Right atrium auricular region (tissue), 2 donors: ENCODE data around the gene MDH1B. TPM values are rescaled to one million over a fixed set of nuclear protein-coding genes. Genes with fewer than 3 reads are reported as not detected.

ENCODE experiments used
- DNase-seq: peaks from one replicate; pipeline ENCODE4 v3.0.0-alpha.2; 2019; ENCODE audit warnings: low spot score
- H3K27ac ChIP-seq, 2 donors: fragments of 200-600 bp; sonication (generic); 1 replicate in 1 of 2; 2 replicates in 1 of 2; pipeline ENCODE4 v1.5.1; 2016 to 2019
- H3K27me3 ChIP-seq, 2 donors: fragments of 200-600 bp; sonication (generic); one replicate each; pipeline versions ENCODE4 v1.5.1 to v1.6.0; 2017 to 2019
- H3K36me3 ChIP-seq: fragments of 200-600 bp; sonication (generic); one replicate; pipeline ENCODE4 v1.5.1; 2016
- H3K4me1 ChIP-seq, 2 donors: fragments of 200-600 bp; sonication (generic); one replicate each; pipeline versions ENCODE4 v1.5.1 to v1.6.0; 2017 to 2019
- H3K4me3 ChIP-seq, 2 donors: fragments of 200-600 bp; sonication (generic); 1 replicate in 1 of 2; 2 replicates in 1 of 2; pipeline ENCODE4 v1.5.1; 2017 to 2019; ENCODE audit warnings: mild to moderate bottlenecking in 1 of 2, moderate library complexity in 1 of 2
- H3K9me3 ChIP-seq, 2 donors: fragments of 200-600 bp; sonication (generic); one replicate each; pipeline ENCODE4 v1.5.1; 2019
- microRNA-seq, 2 donors: library from miRNA; unstranded; fragments of <30 nt; microRNA quantifications; one replicate each; pipeline ENCODE4, GENCODE V29; 2016 to 2017; ENCODE audit warnings: borderline number of aligned reads in 2 of 2, borderline replicate concordance in 1 of 2
- total RNA-seq, 2 donors: library from RNA; depleted of rRNA; stranded (reverse); fragments of >200 nt; gene quantifications; one replicate each; pipeline ENCODE4 v1.1.0, GENCODE V29; 2016
- TF ChIP-seq, protein P1 (sequence below), 2 donors: fragments of 200-600 bp; sonication (generic); IDR thresholded peaks; one replicate each; pipeline ENCODE4 v1.5.1; 2019; ENCODE audit warnings: antibody characterized with exemption in 2 of 2

MDH1B gene
- total RNA-seq, 2 donors from 2014 or later: 0.33 to 1.1 TPM

- TF ChIP-seq, protein P1, sequence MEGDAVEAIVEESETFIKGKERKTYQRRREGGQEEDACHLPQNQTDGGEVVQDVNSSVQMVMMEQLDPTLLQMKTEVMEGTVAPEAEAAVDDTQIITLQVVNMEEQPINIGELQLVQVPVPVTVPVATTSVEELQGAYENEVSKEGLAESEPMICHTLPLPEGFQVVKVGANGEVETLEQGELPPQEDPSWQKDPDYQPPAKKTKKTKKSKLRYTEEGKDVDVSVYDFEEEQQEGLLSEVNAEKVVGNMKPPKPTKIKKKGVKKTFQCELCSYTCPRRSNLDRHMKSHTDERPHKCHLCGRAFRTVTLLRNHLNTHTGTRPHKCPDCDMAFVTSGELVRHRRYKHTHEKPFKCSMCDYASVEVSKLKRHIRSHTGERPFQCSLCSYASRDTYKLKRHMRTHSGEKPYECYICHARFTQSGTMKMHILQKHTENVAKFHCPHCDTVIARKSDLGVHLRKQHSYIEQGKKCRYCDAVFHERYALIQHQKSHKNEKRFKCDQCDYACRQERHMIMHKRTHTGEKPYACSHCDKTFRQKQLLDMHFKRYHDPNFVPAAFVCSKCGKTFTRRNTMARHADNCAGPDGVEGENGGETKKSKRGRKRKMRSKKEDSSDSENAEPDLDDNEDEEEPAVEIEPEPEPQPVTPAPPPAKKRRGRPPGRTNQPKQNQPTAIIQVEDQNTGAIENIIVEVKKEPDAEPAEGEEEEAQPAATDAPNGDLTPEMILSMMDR (IDR thresholded peaks at IDR 0.05): no peak
- no peak for DNase-seq
- no peaks in the 10 kb centered on the region for H3K9me3 ChIP-seq
- no peak overlapping the region for H3K27ac ChIP-seq
- no peaks in the 10 kb centered on the region for H3K4me1 ChIP-seq
- H3K36me3 ChIP-seq: no peaks in the 10 kb centered on the region
- no peaks in the 10 kb centered on the region for H3K27me3 ChIP-seq
- no peak overlapping the region for H3K4me3 ChIP-seq
These were observed 76.7 kb downstream of the MDH1B start for GRCh38 chr2:206688453-206688852.

Small RNAs within 50 kb of the gene (microRNA-seq; reads per million reads assigned to microRNA genes)
- gene MIR3130-1: 0 reads per million in 2 donors
- 0 reads per million in 2 donors for gene MIR3130-2

Other genes starting within 250 kb of the MDH1B start
- gene FAM237A, start 122.8 kb downstream of the MDH1B start, total RNA-seq: not detected
- not detected for gene DYTN, start 46.9 kb downstream of the MDH1B start, total RNA-seq
- gene FASTKD2, start 278 bp upstream of the MDH1B start, total RNA-seq: 10 to 100 TPM; 22.2 to 45.5 TPM
- not detected for gene CPO, start 174.2 kb upstream of the MDH1B start, total RNA-seq